Suprapubic skin (tissue), 4 donors: ENCODE data around the gene CHMP4A.

Experiments
- EP300 ChIP-seq: sonication (generic); formaldehyde crosslinking; IDR thresholded peaks from one replicate; pipeline ENCODE4 v1.6.1; 2017; ENCODE audit warnings: antibody characterized with exemption
- POLR2A ChIP-seq, 2 donors: fragments of 450-650 bp; IDR thresholded peaks; one replicate each; pipeline ENCODE4 v1.6.1; 2017; ENCODE audit warnings: antibody characterized with exemption in 2 of 2, mild to moderate bottlenecking in 2 of 2, moderate library complexity in 2 of 2
- POLR2AphosphoS5 ChIP-seq, 3 donors: sonication (generic); formaldehyde crosslinking; IDR thresholded peaks; one replicate each; pipeline ENCODE4 v1.6.1; 2017; ENCODE audit warnings: antibody characterized with exemption in 3 of 3

DNA sequence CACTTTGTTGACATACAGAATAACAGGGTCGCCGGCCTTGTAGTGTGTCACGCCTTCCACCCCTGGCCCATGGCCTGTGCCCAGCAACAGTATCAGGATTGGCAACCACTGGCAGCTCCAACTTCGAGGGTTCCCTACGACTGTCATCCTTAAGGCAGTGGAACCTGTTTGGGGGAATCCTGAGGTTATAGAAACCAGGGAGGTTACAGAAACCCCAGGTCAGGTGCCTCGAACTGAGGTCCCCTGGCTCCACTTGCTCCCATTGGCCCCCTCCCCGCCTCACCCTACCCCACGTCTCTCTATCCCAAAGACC is 18.5 kb downstream of the CHMP4A start:
- TF ChIP-seq POLR2A (IDR thresholded peaks at IDR 0.05) (no peak), POLR2AphosphoS5 (IDR thresholded peaks at IDR 0.05) (no peak), EP300 (no peak)
